ENCODE data around the gene CNOT11. TPM values are rescaled to one million over a fixed set of nuclear protein-coding genes. Genes with fewer than 3 reads are reported as not detected.

The CNOT11 gene
- total and polyA plus RNA-seq, 2 of the 13 experiments (the other 11 are each of a cell fraction or from before 2014, with no cell fraction given), result 114 to 209 TPM

- in situ Hi-C loops (cut with HindIII; ENCODE audit: extremely low pct_ligation_motif_present, low pct_unique_long_range_greater_than_20kb), result no loop called here
- no peaks in the 10 kb centered on the region for H3K27me3 ChIP-seq (ENCODE audit: control insufficient read depth in 1 of 2, insufficient read depth in 2 of 2, low read length in 2 of 2)
- POLR2A ChIA-PET, result interaction anchor here (1.6 to 1.7 kb wide), 2 partner anchors 8 to 9 kb away, joined by 3 to 8 read pairs; partner anchors contain the start of gene RNF149
- H4K20me1 ChIP-seq (ENCODE audit: insufficient read depth, low read length), result peaks cover 94% of the 10 kb centered on the region
- H3K27ac ChIP-seq (ENCODE audit: extremely low read length, insufficient read depth, low read length), result no peak overlapping the region
- no peaks in the 10 kb centered on the region for H3K9me3 ChIP-seq (ENCODE audit: low read length)
- WGBS (ENCODE audit: low lambda C conversion rate), result 100% methylated on average over 1 of the region's 1 CpG
- intact Hi-C loops (cut with micrococcal nuclease; ENCODE audit: unreplicated experiment), result no loop called here
- no peak for TF ChIP-seq MNT (IDR thresholded peaks at IDR 0.05)
- TF ChIP-seq ISX (CRISPR knock-in tag; conservative IDR thresholded peaks at IDR 0.05), result no peak
- TF ChIP-seq HNRNPL (IDR thresholded peaks at IDR 0.05; ENCODE audit: low read depth, low read length), result no peak
- no peak for TF ChIP-seq ARNTL (CRISPR knock-in tag; IDR thresholded peaks at IDR 0.05)
- TF ChIP-seq HOXD1 (CRISPR knock-in tag; IDR thresholded peaks at IDR 0.05), result no peak
- TF ChIP-seq ZNF484 (CRISPR knock-in tag; IDR thresholded peaks at IDR 0.05; ENCODE audit: borderline replicate concordance, low read depth), result no peak
- TF ChIP-seq ZNF180 (CRISPR knock-in tag; IDR thresholded peaks at IDR 0.05; ENCODE audit: borderline replicate concordance, low read depth), result no peak
- no peak for TF ChIP-seq NR1H2 (CRISPR knock-in tag; IDR thresholded peaks at IDR 0.05; ENCODE audit: borderline replicate concordance, low read depth)
- TF ChIP-seq XBP1 (CRISPR knock-in tag; IDR thresholded peaks at IDR 0.05), result no peak
- TF ChIP-seq NR0B2 (CRISPR knock-in tag; IDR thresholded peaks at IDR 0.05), result no peak
- TF ChIP-seq NFE2L2 (IDR thresholded peaks at IDR 0.05; ENCODE audit: low read length), result no peak
- TF ChIP-seq ZSCAN31 (CRISPR knock-in tag; IDR thresholded peaks at IDR 0.05; ENCODE audit: low read depth), result no peak
- TF ChIP-seq ZNF460 (CRISPR knock-in tag; IDR thresholded peaks at IDR 0.05; ENCODE audit: borderline replicate concordance), result no peak
- TF ChIP-seq ZNF441 (CRISPR knock-in tag; IDR thresholded peaks at IDR 0.05; ENCODE audit: borderline replicate concordance), result no peak
- TF ChIP-seq MAF1 (CRISPR knock-in tag; IDR thresholded peaks at IDR 0.05; ENCODE audit: borderline replicate concordance), result no peak
- no peak for TF ChIP-seq ARID4A (CRISPR knock-in tag; IDR thresholded peaks at IDR 0.05; ENCODE audit: borderline replicate concordance)
- H3K4me3 ChIP-seq (replicated peaks in 1 of 3; ENCODE audit: insufficient read depth in 1 of 3, low read depth in 2 of 3, low read length in 3 of 3), result no peak overlapping the region
- no peak overlapping the region for H2AFZ ChIP-seq (ENCODE audit: low read length)
- BruUV-seq (replicated peaks), result no TSS peak
- CTCF ChIA-PET (ENCODE audit: low intra/inter-chr PET ratio, low total read pairs), result no interaction called here
- FAIRE-seq, result no peak
- DNase-seq (ENCODE audit: low spot score), result no peak
- peak overlapping the region; percentile 6; the same call in 1 of the 2 replicates for H3K4me2 ChIP-seq (ENCODE audit: low read depth, low read length)
- peaks cover 96% of the 10 kb centered on the region for H3K79me2 ChIP-seq (ENCODE audit: insufficient read depth, low read length)
- no peak for ATAC-seq
- H3K4me1 ChIP-seq (ENCODE audit: insufficient read depth, low read length), result peaks cover 95% of the 10 kb centered on the region
- no peak overlapping the region for H3K9ac ChIP-seq (ENCODE audit: insufficient read depth, low read depth, low read length)
- H3K36me3 ChIP-seq (replicated peaks in 1 of 2; ENCODE audit: control insufficient read depth in 1 of 2, insufficient read depth in 2 of 2, low read length in 2 of 2), result peaks cover 1 to 55% of the 10 kb centered on the region in 2 experiments; a peak in 4 of 5 replicates
Observed at GRCh38 chr2:101300164-101300563, 47.5 kb downstream of the CNOT11 start.

Data from HepG2 (cell line).